Psoas muscle (tissue), 8 donors: ENCODE data around the gene DHX15. TPM values are rescaled to one million over a fixed set of nuclear protein-coding genes. Genes with fewer than 3 reads are reported as not detected.

Experiments
- ATAC-seq, 4 donors: fragments of 200-7000 bp; cut with Tn5 transposase; one replicate each; pipeline ENCODE4 v1.9.1; 2020; ENCODE audit warnings: moderate library complexity in 3 of 4, mild to moderate bottlenecking in 2 of 4
- DNase-seq, 2 donors: peaks; one replicate each; pipeline ENCODE4 v3.0.0-alpha.2; 2020
- H3K27ac ChIP-seq: fragments of 200-600 bp; one replicate; pipeline ENCODE4 v1.8.0; 2022
- H3K27me3 ChIP-seq, 3 donors: fragments of 200-600 bp in 1 of 3; one replicate each; pipeline versions ENCODE4 v1.6.1 to v1.8.0; 2013 to 2022; ENCODE audit warnings: low read length in 2 of 3, mild to moderate bottlenecking in 2 of 3, moderate library complexity in 1 of 3; ENCODE audit not compliant: insufficient read depth in 3 of 3
- H3K36me3 ChIP-seq, 2 donors: fragments of 200-600 bp in 1 of 2; one replicate each; pipeline versions ENCODE4 v1.6.1 to v1.8.0; 2013 to 2022; ENCODE audit warnings: low read depth in 1 of 2, mild to moderate bottlenecking in 1 of 2, moderate library complexity in 1 of 2; ENCODE audit not compliant: insufficient read depth in 1 of 2
- H3K4me1 ChIP-seq: fragments of 200-600 bp; one replicate; pipeline ENCODE4 v1.8.0; 2022
- H3K4me3 ChIP-seq: fragments of 200-600 bp; one replicate; pipeline ENCODE4 v1.8.0; 2022; ENCODE audit warnings: mild to moderate bottlenecking
- H3K9me3 ChIP-seq: fragments of 200-600 bp; one replicate; pipeline ENCODE4 v1.8.0; 2022
- WGBS, 3 donors: extraction: QIAGEN DNeasy Blood & Tissue Kit; methylation state at CpG; one replicate each; pipeline versions ENCODE4 v1.1.6 to v1.1.7; 2013; 5-methylcytosine and 5-hydroxymethylcytosine counted together
- intact Hi-C, 2 donors: fragments of 100-400 bp; cut with DNase I; formaldehyde crosslinking; loops; one replicate each; pipeline versions ENCODE4 v1.11.0 to v1.14.2; 2022
- polyA plus RNA-seq, 3 donors: library from polyadenylated mRNA; stranded (reverse); fragments of 200-250 nt; gene quantifications; one replicate each; pipeline ENCODE4 v1.2.3, GENCODE V29; 2013
- total RNA-seq, 4 donors: library from RNA; stranded (reverse); fragmentation: NEBNext Ultra II Directional in 2 of 4; extraction: Animal tissue kit (Norgen Biotek cat#: 25700) in 2 of 4; gene quantifications; one replicate each; pipeline versions ENCODE4 v1.2.1 to v1.2.4, GENCODE V29; 2021 to 2023
- TF ChIP-seq, protein P1 (sequence below): fragments of 200-600 bp; IDR thresholded peaks from one replicate; pipeline ENCODE4 v1.8.0; 2022; ENCODE audit warnings: antibody characterized with exemption
- donor health status: healthy with polysubstance abuse.
- donor health status: DM: no; HTN: no; CAD: no; lungs with moderate emphysema.
- donor health status: Bipolar disorder and iron deficiency.
- donor health status: healthy.
- donor health status: DM: yes; HTN: yes; CAD: no.
- donor health status: DM: no; HTN: no; CAD: no.
- donor health status: DM: no; HTN: no; CAD: no.
- donor health status: DM: yes; HTN: yes; CAD: no.

The DHX15 gene
- total and polyA plus RNA-seq, 7 donors = 28.3 to 69.7 (median 46.0) TPM

GRCh38 chr4:24529555-24529954 lies 54.8 kb downstream of the DHX15 start:
- intact Hi-C loops = no loop called here
- H3K27me3 ChIP-seq = no peaks in the 10 kb centered on the region
- no peak for ATAC-seq
- no peak overlapping the region for H3K4me3 ChIP-seq
- WGBS, 3 donors = 85 to 91% (median 87%) methylated on average over 2 of the region's 2 CpGs
- DNase-seq = no peak
- no peak overlapping the region for H3K27ac ChIP-seq
- TF ChIP-seq, protein P1, sequence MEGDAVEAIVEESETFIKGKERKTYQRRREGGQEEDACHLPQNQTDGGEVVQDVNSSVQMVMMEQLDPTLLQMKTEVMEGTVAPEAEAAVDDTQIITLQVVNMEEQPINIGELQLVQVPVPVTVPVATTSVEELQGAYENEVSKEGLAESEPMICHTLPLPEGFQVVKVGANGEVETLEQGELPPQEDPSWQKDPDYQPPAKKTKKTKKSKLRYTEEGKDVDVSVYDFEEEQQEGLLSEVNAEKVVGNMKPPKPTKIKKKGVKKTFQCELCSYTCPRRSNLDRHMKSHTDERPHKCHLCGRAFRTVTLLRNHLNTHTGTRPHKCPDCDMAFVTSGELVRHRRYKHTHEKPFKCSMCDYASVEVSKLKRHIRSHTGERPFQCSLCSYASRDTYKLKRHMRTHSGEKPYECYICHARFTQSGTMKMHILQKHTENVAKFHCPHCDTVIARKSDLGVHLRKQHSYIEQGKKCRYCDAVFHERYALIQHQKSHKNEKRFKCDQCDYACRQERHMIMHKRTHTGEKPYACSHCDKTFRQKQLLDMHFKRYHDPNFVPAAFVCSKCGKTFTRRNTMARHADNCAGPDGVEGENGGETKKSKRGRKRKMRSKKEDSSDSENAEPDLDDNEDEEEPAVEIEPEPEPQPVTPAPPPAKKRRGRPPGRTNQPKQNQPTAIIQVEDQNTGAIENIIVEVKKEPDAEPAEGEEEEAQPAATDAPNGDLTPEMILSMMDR = no peak
- no peaks in the 10 kb centered on the region for H3K4me1 ChIP-seq
- peaks cover 5 to 95% of the 10 kb centered on the region in 2 donors for H3K36me3 ChIP-seq
- no peaks in the 10 kb centered on the region for H3K9me3 ChIP-seq

DNA sequence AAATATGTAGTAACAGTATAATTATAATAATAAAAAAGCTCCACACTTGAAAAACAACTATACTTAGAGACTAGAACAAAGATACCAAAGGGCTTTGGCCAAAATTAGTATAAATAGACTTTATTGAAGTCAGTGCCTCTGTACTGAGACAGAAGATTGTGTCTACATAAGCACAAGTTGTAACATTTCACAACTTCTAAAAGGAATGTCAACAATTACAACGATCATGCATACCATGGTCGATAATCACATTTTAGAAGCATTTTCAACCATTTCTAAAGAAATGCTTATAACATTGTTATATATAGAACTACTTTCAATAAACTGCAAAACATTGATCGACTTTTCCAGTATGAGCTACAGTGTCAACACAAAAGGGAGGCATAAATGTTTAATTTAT lies 57.0 kb downstream of the DHX15 start:
- intact Hi-C loops = no loop called here
- no peak overlapping the region for H3K4me3 ChIP-seq
- TF ChIP-seq, protein P1 = no peak
- 90 to 95% (median 94%) methylated on average over 3 of the region's 3 CpGs for WGBS, 3 donors
- no peaks in the 10 kb centered on the region for H3K9me3 ChIP-seq
- H3K4me1 ChIP-seq = no peaks in the 10 kb centered on the region
- DNase-seq (no peak), ATAC-seq (no peak)
- H3K27me3 ChIP-seq = no peaks in the 10 kb centered on the region
- peaks cover 6 to 86% of the 10 kb centered on the region in 2 donors for H3K36me3 ChIP-seq
- H3K27ac ChIP-seq = no peak overlapping the region

GRCh38 chr4:24521544-24521943 lies 62.8 kb downstream of the DHX15 start:
- DNase-seq (no peak), ATAC-seq (peak in 3 of 4 donors; percentile 76 to 80 (median 76))
- Histone ChIP-seq H3K27ac (no peak overlapping the region), H3K27me3 (no peaks in the 10 kb centered on the region), H3K36me3 (peaks cover 6 to 34% of the 10 kb centered on the region in 2 donors), H3K4me1 (peaks cover 24% of the 10 kb centered on the region), H3K4me3 (no peak overlapping the region), H3K9me3 (no peaks in the 10 kb centered on the region)
- 67 to 84% (median 73%) methylated on average over 2 of the region's 2 CpGs for WGBS, 3 donors
- intact Hi-C loops = no loop called here
- TF ChIP-seq, protein P1 = no peak

GRCh38 chr4:24519649-24520048 lies 64.7 kb downstream of the DHX15 start:
- peak in 1 of 4 donors; percentile 27 for ATAC-seq
- 97 to 100% (median 97%) methylated on average over 1 of the region's 1 CpG for WGBS, 3 donors
- Histone ChIP-seq H3K4me3 (no peak overlapping the region), H3K36me3 (peaks cover 2 to 15% of the 10 kb centered on the region in 2 donors), H3K9me3 (no peaks in the 10 kb centered on the region), H3K27me3 (no peaks in the 10 kb centered on the region), H3K27ac (no peak overlapping the region), H3K4me1 (peaks cover 24% of the 10 kb centered on the region)
- DNase-seq = no peak
- TF ChIP-seq, protein P1 = no peak
- intact Hi-C loops = no loop called here

- DNase-seq (no peak), ATAC-seq (no peak)
- Histone ChIP-seq H3K4me3 (no peak overlapping the region), H3K9me3 (no peaks in the 10 kb centered on the region), H3K36me3 (peaks cover 0 to 4% of the 10 kb centered on the region in 2 donors), H3K27ac (no peak overlapping the region), H3K4me1 (peaks cover 24% of the 10 kb centered on the region), H3K27me3 (no peaks in the 10 kb centered on the region)
- intact Hi-C loops = no loop called here
- TF ChIP-seq, protein P1 = no peak
- 91 to 96% (median 95%) methylated on average over 2 of the region's 2 CpGs for WGBS, 3 donors
These were observed 66.7 kb downstream of the DHX15 start for GRCh38 chr4:24517676-24518075.
